HepG2 (cell line): ENCODE measurements around the gene RGL3. TPM values are rescaled to one million over a fixed set of nuclear protein-coding genes. Genes with fewer than 3 reads are reported as not detected.
A peak's percentile ranks its signal among the peaks of the same experiment; 100 is the strongest.

ENCODE experiments used
- ATRX ChIP-seq: sonication (generic); formaldehyde crosslinking; IDR thresholded peaks from 2 replicates; pipeline ENCODE4 v1.4.0; 2020; ENCODE audit warnings: missing genetic modification reagents, borderline replicate concordance
- ETS1 ChIP-seq: sonication (generic); formaldehyde crosslinking; IDR thresholded peaks from 2 replicates; pipeline ENCODE4 v1.4.0; 2020; ENCODE audit warnings: missing genetic modification reagents
- ETV5 ChIP-seq: IDR thresholded peaks from 2 replicates; pipeline ENCODE4 v1.6.1; 2018; ENCODE audit warnings: missing biosample characterization, missing genetic modification reagents, inconsistent platforms, borderline replicate concordance
- KDM5A ChIP-seq: fragments of 200-600 bp; sonication (generic); IDR thresholded peaks from 2 replicates; pipeline ENCODE4 v1.7.0; 2018; ENCODE audit warnings: antibody characterized with exemption, mild to moderate bottlenecking, low read length, borderline replicate concordance
- MAFK ChIP-seq, 2 experiments: IDR thresholded peaks in 1 of 2; conservative IDR thresholded peaks in 1 of 2; 2 replicates each; pipeline ENCODE4 v1.6.1; 2011; ENCODE audit warnings: improper control_type of control experiment in 2 of 2, low read length in 2 of 2
- MYPOP ChIP-seq: sonication (generic); formaldehyde crosslinking; IDR thresholded peaks from 2 replicates; pipeline ENCODE4 v1.8.1; 2023; ENCODE audit warnings: mild to moderate bottlenecking, moderate library complexity, missing genetic modification reagents
- PBX2 ChIP-seq: IDR thresholded peaks from 2 replicates; pipeline ENCODE4 v1.6.1; 2016; ENCODE audit warnings: control low read depth
- PBX3 ChIP-seq: sonication (generic); formaldehyde crosslinking; IDR thresholded peaks from 2 replicates; pipeline ENCODE4 v1.8.1; 2023; ENCODE audit warnings: missing genetic modification reagents, inconsistent platforms, borderline replicate concordance
- SOX6 ChIP-seq, 2 experiments: fragments of 450-650 bp in 1 of 2; sonication (generic) in 1 of 2; formaldehyde crosslinking in 1 of 2; IDR thresholded peaks; 2 replicates each; pipeline versions ENCODE4 v1.4.0 to v1.6.1; 2017 to 2020; ENCODE audit warnings: antibody characterized with exemption in 1 of 2, mild to moderate bottlenecking in 1 of 2, missing genetic modification reagents in 1 of 2
- ZNF260 ChIP-seq: sonication (generic); formaldehyde crosslinking; IDR thresholded peaks from 2 replicates; pipeline ENCODE4 v1.4.0; 2020; ENCODE audit warnings: missing genetic modification reagents, low read depth, mild to moderate bottlenecking, borderline replicate concordance
- ZNF432 ChIP-seq: sonication (generic); formaldehyde crosslinking; IDR thresholded peaks from 2 replicates; pipeline ENCODE4 v1.5.0; 2020; ENCODE audit warnings: missing genetic modification reagents, mild to moderate bottlenecking, borderline replicate concordance
- ZNF652 ChIP-seq: IDR thresholded peaks from 2 replicates; pipeline ENCODE4 v1.6.1; 2016; ENCODE audit warnings: low read depth, borderline replicate concordance
- ZNF878 ChIP-seq: sonication (generic); formaldehyde crosslinking; IDR thresholded peaks from 2 replicates; pipeline ENCODE4 v1.8.1; 2023; ENCODE audit warnings: mild to moderate bottlenecking, missing genetic modification reagents, moderate library complexity
- polyA plus RNA-seq, 8 experiments: library from polyadenylated mRNA; depleted of rRNA in 3 of 8; stranded (reverse) in 7 of 8; unstranded in 1 of 8; fragments of >200 nt; fragmentation: Illumina TruSeq in 4 of 8; extraction: Trizol in 4 of 8; gene quantifications; 2 replicates each; pipeline versions ENCODE4 v1.2.1 to v1.2.3, GENCODE V29; 2011 to 2016; ENCODE audit warnings: low read depth in 4 of 8, missing spikeins in 1 of 8, mixed read lengths in 1 of 8; ENCODE audit not compliant: insufficient read depth in 1 of 8
- total RNA-seq, 5 experiments: library from RNA; depleted of rRNA; stranded (reverse); fragments of >200 nt; fragmentation: Illumina TruSeq; extraction: Trizol; gene quantifications; 2 replicates each; pipeline ENCODE4 v1.2.3, GENCODE V29; 2016; ENCODE audit warnings: low read depth in 1 of 5
- TF ChIP-seq, protein P1 (sequence below): sonication (generic); formaldehyde crosslinking; IDR thresholded peaks from 2 replicates; pipeline ENCODE4 v1.9.0; 2021; ENCODE audit warnings: missing genetic modification reagents, borderline replicate concordance

RGL3 gene
- total and polyA plus RNA-seq, 2 of the 13 experiments (the other 11 are each of a cell fraction or from before 2014, with no cell fraction given), result 4.2 to 7.6 TPM

- no peak for TF ChIP-seq SOX6 (IDR thresholded peaks at IDR 0.05)
- TF ChIP-seq SOX6 (CRISPR knock-in tag; IDR thresholded peaks at IDR 0.05), result peak; percentile 40; the same call in 1 of the 2 replicates
- TF ChIP-seq, protein P1, sequence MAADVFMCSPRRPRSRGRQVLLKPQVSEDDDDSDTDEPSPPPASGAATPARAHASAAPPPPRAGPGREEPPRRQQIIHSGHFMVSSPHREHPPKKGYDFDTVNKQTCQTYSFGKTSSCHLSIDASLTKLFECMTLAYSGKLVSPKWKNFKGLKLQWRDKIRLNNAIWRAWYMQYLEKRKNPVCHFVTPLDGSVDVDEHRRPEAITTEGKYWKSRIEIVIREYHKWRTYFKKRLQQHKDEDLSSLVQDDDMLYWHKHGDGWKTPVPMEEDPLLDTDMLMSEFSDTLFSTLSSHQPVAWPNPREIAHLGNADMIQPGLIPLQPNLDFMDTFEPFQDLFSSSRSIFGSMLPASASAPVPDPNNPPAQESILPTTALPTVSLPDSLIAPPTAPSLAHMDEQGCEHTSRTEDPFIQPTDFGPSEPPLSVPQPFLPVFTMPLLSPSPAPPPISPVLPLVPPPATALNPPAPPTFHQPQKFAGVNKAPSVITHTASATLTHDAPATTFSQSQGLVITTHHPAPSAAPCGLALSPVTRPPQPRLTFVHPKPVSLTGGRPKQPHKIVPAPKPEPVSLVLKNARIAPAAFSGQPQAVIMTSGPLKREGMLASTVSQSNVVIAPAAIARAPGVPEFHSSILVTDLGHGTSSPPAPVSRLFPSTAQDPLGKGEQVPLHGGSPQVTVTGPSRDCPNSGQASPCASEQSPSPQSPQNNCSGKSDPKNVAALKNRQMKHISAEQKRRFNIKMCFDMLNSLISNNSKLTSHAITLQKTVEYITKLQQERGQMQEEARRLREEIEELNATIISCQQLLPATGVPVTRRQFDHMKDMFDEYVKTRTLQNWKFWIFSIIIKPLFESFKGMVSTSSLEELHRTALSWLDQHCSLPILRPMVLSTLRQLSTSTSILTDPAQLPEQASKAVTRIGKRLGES (CRISPR knock-in tag), result no peak
- TF ChIP-seq ZNF652, result no peak
- TF ChIP-seq ETS1 (CRISPR knock-in tag), result no peak
- no peak for TF ChIP-seq ZNF432 (CRISPR knock-in tag)
- peak; percentile 50; the same call in 1 of the 2 replicates for TF ChIP-seq MYPOP (CRISPR knock-in tag)
- no peak for TF ChIP-seq MAFK (conservative IDR thresholded peaks at IDR 0.05 in 1 of 2, IDR thresholded peaks at IDR 0.05 in 1 of 2; ENCODE audit: low read length in 2 of 2)
- TF ChIP-seq ZNF878 (CRISPR knock-in tag), result no peak
- no peak for TF ChIP-seq ZNF260 (CRISPR knock-in tag)
- TF ChIP-seq PBX3 (CRISPR knock-in tag), result no peak
- no peak for TF ChIP-seq ATRX (CRISPR knock-in tag)
- no peak for TF ChIP-seq PBX2
- peak; percentile 57; the same call in 1 of the 2 replicates for TF ChIP-seq ETV5 (CRISPR knock-in tag)
- TF ChIP-seq KDM5A, result no peak
Measured at GRCh38 chr19:11418549-11419506, at the start of gene RGL3 (continued).
